SK-N-SH (cell line): ENCODE measurements around the gene FAM76A.

Source experiments
- CTCF ChIP-seq: fragments of 200-600 bp; sonication (generic); IDR thresholded peaks from 2 replicates; pipeline ENCODE4 v1.6.1; 2017; ENCODE audit warnings: antibody characterized with exemption, mild to moderate bottlenecking, moderate library complexity
- EZH2phosphoT487 ChIP-seq: fragments of 200-600 bp; sonication (generic); IDR thresholded peaks from 2 replicates; pipeline ENCODE4 v1.6.1; 2017; ENCODE audit warnings: low read depth, mixed run types, mild to moderate bottlenecking, antibody characterized with exemption, moderate library complexity, borderline replicate concordance
- GABPA ChIP-seq: IDR thresholded peaks from 2 replicates; pipeline ENCODE4 v1.4.0; 2012; ENCODE audit warnings: low read depth, mild to moderate bottlenecking
- JUND ChIP-seq: IDR thresholded peaks from 2 replicates; pipeline ENCODE4 v1.4.0; 2012
- NRF1 ChIP-seq: IDR thresholded peaks from 2 replicates; pipeline ENCODE4 v1.6.1; 2012; ENCODE audit warnings: low read depth, mild to moderate bottlenecking, low read length
- POLR2AphosphoS5 ChIP-seq: IDR thresholded peaks from 2 replicates; pipeline ENCODE4 v1.6.1; 2012; ENCODE audit warnings: low read depth, low read length
- REST ChIP-seq: IDR thresholded peaks from 2 replicates; pipeline ENCODE4 v1.6.1; 2012; ENCODE audit warnings: mild to moderate bottlenecking, low read depth, low read length, moderate library complexity
- RFX5 ChIP-seq: IDR thresholded peaks from 2 replicates; pipeline ENCODE4 v1.6.1; 2012; ENCODE audit warnings: mild to moderate bottlenecking, improper control_type of control experiment, low read length
- SMC3 ChIP-seq: IDR thresholded peaks from 2 replicates; pipeline ENCODE4 v1.6.1; 2012; ENCODE audit warnings: low read depth, low read length, improper control_type of control experiment
- TAF1 ChIP-seq: IDR thresholded peaks from 2 replicates; pipeline ENCODE4 v1.6.1; 2012; ENCODE audit warnings: low read depth, mild to moderate bottlenecking, low read length, moderate library complexity, borderline replicate concordance
- YY1 ChIP-seq: IDR thresholded peaks from 2 replicates; pipeline ENCODE4 v1.4.0; 2012; ENCODE audit warnings: low read depth, mild to moderate bottlenecking
- TF ChIP-seq, protein P1 (sequence below): IDR thresholded peaks from 2 replicates; pipeline ENCODE4; 2012
- TF ChIP-seq, protein P2 (sequence below): fragments of 150-350 bp; IDR thresholded peaks from 2 replicates; pipeline ENCODE4 v1.6.1; 2017; ENCODE audit warnings: antibody characterized with exemption, low read length, low read depth, borderline replicate concordance

GRCh38 chr1:27676410-27676809, 49.4 kb upstream of the FAM76A start:
- TF ChIP-seq JUND (no peak), CTCF (no peak), POLR2AphosphoS5 (no peak), NRF1 (no peak), GABPA (no peak), TAF1 (no peak), SMC3 (no peak), REST (no peak), EZH2phosphoT487 (no peak), YY1 (no peak), RFX5 (no peak)
- TF ChIP-seq, protein P1, sequence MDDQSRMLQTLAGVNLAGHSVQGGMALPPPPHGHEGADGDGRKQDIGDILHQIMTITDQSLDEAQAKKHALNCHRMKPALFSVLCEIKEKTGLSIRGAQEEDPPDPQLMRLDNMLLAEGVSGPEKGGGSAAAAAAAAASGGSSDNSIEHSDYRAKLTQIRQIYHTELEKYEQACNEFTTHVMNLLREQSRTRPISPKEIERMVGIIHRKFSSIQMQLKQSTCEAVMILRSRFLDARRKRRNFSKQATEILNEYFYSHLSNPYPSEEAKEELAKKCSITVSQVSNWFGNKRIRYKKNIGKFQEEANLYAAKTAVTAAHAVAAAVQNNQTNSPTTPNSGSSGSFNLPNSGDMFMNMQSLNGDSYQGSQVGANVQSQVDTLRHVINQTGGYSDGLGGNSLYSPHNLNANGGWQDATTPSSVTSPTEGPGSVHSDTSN, result no peak
- TF ChIP-seq, protein P2, sequence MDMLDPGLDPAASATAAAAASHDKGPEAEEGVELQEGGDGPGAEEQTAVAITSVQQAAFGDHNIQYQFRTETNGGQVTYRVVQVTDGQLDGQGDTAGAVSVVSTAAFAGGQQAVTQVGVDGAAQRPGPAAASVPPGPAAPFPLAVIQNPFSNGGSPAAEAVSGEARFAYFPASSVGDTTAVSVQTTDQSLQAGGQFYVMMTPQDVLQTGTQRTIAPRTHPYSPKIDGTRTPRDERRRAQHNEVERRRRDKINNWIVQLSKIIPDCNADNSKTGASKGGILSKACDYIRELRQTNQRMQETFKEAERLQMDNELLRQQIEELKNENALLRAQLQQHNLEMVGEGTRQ, result no peak
